ENCODE data around the gene PAX8.

Gene PAX8

DNA sequence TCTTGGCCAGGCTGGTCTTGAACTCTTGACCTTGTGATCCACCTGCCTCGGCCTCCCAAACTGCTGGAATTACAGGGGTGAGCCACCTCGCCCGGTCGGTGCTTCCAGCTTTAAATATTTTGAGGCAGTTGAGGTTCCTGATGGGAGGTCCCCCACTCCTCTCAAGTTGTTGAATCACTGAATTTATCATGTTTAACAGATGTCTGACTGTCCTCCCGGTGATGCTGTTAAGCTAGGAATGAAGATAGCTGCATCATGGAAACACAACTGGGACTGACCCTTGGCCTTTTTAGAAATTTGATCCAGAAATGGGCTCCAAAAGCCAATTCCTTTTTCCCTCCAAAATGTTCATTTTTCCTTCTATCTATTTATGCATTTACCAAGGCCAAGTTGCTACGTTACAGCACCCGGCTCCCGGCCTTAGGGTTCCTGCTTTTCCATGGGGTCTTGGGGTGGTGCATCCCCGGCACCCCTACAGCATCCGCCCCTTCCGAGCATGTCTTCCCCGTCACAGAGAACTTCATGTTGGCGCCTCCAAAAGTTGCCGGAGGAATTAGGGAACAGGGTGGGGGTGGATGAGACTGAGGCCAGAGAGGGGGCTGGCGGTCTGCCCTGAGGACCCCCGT is 43.9 kb downstream of the PAX8 start:
- no peak for ATAC-seq (replicated peaks)

DNA sequence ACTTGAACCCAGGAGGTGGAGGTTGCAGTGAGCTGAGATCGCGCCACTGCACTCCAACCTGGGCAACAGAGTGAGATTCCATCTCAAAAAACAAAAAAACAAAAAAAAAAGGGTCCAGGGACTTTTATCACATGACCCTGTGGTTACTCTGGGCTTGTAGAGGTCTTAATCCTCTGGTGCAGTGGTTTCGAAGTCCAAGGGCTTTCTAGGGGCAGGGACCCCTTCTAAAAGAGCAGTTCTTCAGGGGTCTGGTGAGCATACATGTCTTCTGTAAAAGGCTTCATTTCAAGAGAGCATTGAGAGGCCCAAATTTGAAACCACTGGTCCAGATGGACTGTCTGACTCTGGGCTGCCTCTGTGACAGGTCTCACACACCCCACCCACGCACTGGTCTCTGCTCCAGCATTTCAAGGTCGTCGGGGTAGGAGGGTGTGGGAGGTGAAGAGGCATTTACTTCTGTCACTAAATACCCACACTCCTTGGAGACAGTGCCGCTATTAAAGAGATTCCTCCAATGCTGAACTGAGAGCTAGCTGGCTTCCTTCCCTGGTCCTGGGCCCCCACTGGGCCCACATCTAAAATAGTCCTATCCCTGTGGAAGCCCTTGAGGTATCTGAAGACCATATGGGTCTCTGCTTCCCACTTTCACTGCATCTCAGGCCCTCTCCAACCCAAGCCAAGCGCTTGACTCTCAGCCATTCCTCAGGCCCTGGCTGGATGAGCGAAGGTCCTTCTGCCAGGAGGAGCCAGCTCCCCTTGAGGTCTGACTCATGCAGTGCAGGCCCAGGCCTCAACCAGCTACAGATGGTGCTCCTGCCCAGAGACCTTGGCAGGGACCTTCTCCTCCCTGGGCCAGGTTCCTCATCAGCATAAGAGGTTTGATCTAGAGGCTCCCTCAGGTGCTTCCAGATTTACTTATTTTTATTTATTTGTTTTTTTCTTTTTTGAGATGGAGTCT is 44.8 kb downstream of the PAX8 start:
- peaks cover 0 to 4% of the 10 kb centered on the region in 2 donors for H3K4me1 Mint-ChIP-seq (ENCODE audit: low read depth in 2 of 2)
- peak overlapping the region in 1 of 2 donors; percentile 15 for H3K27ac Mint-ChIP-seq

More for the DNA sequence above, 43.9 kb downstream of the PAX8 start:
- Mint-ChIP-seq H3K27me3 (no peaks in the 10 kb centered on the region), H3K9me3 (no peaks in the 10 kb centered on the region), H3K4me1 (ENCODE audit: low read depth in 2 of 2) (peaks cover 0 to 4% of the 10 kb centered on the region in 2 donors), H3K27ac (peak overlapping the region; percentile 73 to 95), H3K36me3 (ENCODE audit: insufficient read depth) (no peaks in the 10 kb centered on the region), H3K4me3 (peak overlapping the region; percentile 44 to 89)
- no peak for DNase-seq

DNA sequence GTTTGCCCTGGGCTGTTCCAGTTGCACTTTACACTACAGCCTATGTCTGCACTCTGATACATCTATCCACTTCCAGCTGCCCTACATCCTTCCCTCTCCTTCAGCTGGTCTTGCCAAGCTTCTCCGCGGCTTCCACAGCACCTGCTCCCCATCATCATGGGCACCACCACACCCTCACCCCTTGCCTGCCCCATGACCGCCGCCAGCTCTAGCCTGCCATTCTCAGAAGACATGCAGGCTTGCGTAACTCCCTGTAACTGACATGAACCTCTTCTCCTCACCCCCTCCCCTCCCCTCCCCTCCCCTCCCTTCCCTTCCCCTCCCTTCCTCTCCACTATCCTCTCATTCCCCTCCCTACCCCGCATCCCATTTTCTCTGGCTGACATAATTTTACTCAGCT is 46.0 kb downstream of the PAX8 start:
- Mint-ChIP-seq H3K27ac (no peak overlapping the region), H3K36me3 (ENCODE audit: insufficient read depth) (peaks cover 4% of the 10 kb centered on the region), H3K27me3 (no peaks in the 10 kb centered on the region), H3K9me3 (no peaks in the 10 kb centered on the region), H3K4me1 (ENCODE audit: low read depth in 2 of 2) (peaks cover 4 to 8% of the 10 kb centered on the region in 2 donors), H3K4me3 (no peak overlapping the region)
- ATAC-seq (replicated peaks) (no peak), DNase-seq (no peak)

More for the DNA sequence above, 44.8 kb downstream of the PAX8 start:
- H3K4me3 Mint-ChIP-seq = no peak overlapping the region
- no peaks in the 10 kb centered on the region for H3K27me3 Mint-ChIP-seq
- no peaks in the 10 kb centered on the region for H3K36me3 Mint-ChIP-seq (ENCODE audit: insufficient read depth)
- DNase-seq (no peak), ATAC-seq (replicated peaks) (no peak)
- no peaks in the 10 kb centered on the region for H3K9me3 Mint-ChIP-seq

DNA sequence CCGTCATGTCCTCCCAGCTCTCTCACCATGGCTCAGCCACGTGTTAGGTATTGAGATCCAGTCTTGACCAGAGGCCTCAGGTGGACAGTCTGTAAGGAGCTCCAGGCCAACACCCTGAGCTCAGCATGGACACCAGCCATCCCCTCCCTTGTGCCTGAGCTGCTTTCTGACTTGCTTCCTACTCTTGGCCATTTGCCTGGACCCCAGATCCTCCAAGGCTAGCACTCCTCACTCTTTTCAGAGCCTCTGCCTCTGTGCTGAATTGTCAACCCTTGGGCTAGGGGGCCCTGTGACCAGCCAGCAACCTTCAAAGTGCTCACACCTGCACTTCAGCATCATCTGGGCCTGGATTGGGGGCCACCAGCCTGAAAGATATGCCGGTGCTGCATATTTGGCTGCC is 46.6 kb downstream of the PAX8 start:
- Mint-ChIP-seq H3K27ac (peak overlapping the region in 1 of 2 donors; percentile 44), H3K4me1 (ENCODE audit: low read depth in 2 of 2) (peaks cover 4 to 8% of the 10 kb centered on the region in 2 donors), H3K4me3 (no peak overlapping the region), H3K27me3 (no peaks in the 10 kb centered on the region), H3K36me3 (ENCODE audit: insufficient read depth) (peaks cover 4% of the 10 kb centered on the region), H3K9me3 (no peaks in the 10 kb centered on the region)
- DNase-seq = no peak
- no peak for ATAC-seq (replicated peaks)

DNA sequence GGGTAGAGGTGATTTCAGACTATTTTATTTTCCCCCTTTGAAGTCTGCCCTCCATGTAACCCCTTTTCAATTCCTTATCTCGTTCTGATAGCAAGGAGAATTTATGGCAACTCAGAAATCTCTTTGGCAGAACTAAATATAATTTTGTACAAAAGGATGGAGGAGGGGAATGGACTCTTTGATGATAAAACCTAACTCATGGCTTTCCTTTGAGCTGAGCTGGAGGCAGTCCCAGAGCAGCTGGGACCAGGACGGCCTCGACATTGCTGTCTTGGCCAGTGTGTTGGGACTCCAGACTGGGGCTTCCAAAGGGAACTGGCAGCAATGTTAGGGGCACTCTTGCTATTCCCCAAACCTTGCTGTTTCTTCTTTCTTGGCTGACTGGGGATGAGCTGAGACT is 47.7 kb downstream of the PAX8 start:
- Mint-ChIP-seq H3K9me3 (no peaks in the 10 kb centered on the region), H3K27ac (no peak overlapping the region), H3K27me3 (no peaks in the 10 kb centered on the region), H3K36me3 (ENCODE audit: insufficient read depth) (peaks cover 4% of the 10 kb centered on the region), H3K4me1 (ENCODE audit: low read depth in 2 of 2) (peaks cover 0 to 8% of the 10 kb centered on the region in 2 donors), H3K4me3 (no peak overlapping the region)
- ATAC-seq (replicated peaks) (no peak), DNase-seq (no peak)

DNA sequence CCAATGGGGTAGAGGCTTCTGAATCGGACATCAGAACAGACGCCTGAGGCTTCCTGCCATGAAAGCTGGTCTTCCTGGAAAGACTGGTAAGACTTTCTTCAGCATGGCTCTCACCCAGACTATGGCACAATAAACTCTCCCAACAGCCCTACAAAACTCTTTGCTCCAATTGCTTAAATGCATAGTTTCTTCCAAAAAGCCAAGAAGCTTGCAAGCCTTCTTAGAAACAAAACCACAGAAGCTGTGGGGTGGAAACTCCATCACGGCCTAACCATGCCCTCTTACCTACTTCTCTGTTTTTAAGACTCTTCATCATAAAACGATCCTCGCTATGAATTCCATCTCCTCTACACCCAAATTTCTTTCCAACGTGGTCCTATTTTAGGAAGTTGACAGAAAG is 48.2 kb downstream of the PAX8 start:
- peaks cover 4% of the 10 kb centered on the region for H3K36me3 Mint-ChIP-seq (ENCODE audit: insufficient read depth)
- peak overlapping the region in 1 of 2 donors; percentile 28 for H3K27ac Mint-ChIP-seq
- H3K4me1 Mint-ChIP-seq (ENCODE audit: low read depth in 2 of 2) = peaks cover 0 to 8% of the 10 kb centered on the region in 2 donors
- no peak overlapping the region for H3K4me3 Mint-ChIP-seq
- ATAC-seq (replicated peaks) = no peak
- DNase-seq = no peak
- no peaks in the 10 kb centered on the region for H3K27me3 Mint-ChIP-seq
- no peaks in the 10 kb centered on the region for H3K9me3 Mint-ChIP-seq

DNA sequence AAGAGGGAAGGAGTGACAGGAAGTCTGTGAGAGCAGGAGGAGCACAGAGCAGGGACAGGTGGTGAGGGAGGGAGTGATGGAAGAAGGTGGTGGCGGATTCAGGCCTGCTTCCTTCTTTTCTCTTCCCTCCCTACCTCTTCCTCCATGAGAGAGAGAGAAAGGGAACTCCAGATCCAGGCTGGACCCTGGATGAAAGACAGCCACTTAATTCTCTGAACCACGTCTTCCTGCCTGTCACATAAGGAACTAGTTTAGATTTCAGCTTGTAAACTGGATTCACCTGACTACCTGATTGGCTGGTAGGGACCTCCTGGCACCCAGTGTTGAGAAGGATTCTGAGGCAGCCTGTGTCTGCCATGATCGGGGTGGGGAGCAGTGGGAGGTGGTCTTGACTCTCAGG is 48.9 kb downstream of the PAX8 start:
- H3K4me3 Mint-ChIP-seq = no peak overlapping the region
- no peaks in the 10 kb centered on the region for H3K9me3 Mint-ChIP-seq
- H3K4me1 Mint-ChIP-seq (ENCODE audit: low read depth in 2 of 2) = peaks cover 0 to 8% of the 10 kb centered on the region in 2 donors
- no peak overlapping the region for H3K27ac Mint-ChIP-seq
- no peaks in the 10 kb centered on the region for H3K27me3 Mint-ChIP-seq
- DNase-seq (no peak), ATAC-seq (replicated peaks) (no peak)
- peaks cover 4% of the 10 kb centered on the region for H3K36me3 Mint-ChIP-seq (ENCODE audit: insufficient read depth)

DNA sequence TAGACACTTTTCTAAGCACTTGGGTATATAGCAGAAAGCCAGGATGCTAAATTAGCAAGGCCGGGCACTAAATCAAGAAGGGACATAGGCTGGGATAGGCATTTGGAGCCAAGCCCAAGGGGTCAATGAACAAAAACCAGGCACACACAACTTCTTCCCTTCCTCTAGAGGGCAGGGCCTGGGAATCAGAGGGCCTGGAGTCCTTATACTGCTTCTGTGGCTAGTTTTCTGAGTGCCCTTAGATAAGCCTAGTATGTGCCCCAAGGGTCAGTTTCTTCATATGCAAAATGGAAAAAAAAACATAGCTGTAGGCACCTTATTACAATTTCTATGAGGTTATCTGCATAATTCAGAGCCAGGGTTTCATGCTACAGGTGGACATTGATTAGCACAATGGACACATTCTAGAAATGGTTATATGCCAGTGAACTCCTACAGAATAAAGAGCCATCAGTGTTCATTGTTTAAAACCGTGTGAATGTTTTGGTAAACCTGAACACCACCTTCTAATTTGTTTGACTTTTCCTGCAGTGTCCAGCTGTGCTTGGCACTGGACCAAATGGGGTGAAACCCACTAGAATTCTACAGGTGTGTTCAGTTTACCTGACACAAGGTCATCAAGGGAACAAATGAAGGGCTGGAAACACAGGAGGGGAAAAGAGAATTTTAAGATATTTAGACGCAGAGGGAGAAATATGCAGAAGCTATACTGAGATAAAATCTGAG is 49.6 kb downstream of the PAX8 start:
- Mint-ChIP-seq H3K27me3 (no peaks in the 10 kb centered on the region), H3K9me3 (no peaks in the 10 kb centered on the region), H3K4me3 (no peak overlapping the region), H3K27ac (no peak overlapping the region), H3K36me3 (ENCODE audit: insufficient read depth) (peaks cover 4% of the 10 kb centered on the region), H3K4me1 (ENCODE audit: low read depth in 2 of 2) (peaks cover 0 to 8% of the 10 kb centered on the region in 2 donors)
- ATAC-seq (replicated peaks) (no peak), DNase-seq (no peak)

DNA sequence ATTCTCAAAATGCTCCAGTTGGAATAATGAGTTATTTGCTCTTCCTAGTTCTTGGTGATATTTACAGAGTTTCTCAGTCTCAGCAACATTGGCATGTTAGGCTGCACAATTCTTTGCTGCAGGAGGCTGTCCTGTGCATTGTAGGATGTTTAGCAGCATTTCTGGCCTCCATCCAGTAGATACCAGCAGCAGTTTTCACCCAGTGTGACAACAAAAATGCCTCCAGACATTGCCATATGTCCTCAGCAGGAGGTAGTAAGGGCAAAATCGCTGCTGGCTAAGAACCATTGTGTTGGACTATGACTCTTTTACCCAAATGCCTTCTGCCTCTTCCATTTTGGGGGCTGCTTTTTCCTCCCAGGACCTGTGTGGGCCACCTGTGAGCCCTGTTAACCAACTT is 50.4 kb downstream of the PAX8 start:
- peak overlapping the region in 1 of 2 donors; percentile 52 for H3K27ac Mint-ChIP-seq
- no peaks in the 10 kb centered on the region for H3K9me3 Mint-ChIP-seq
- H3K4me3 Mint-ChIP-seq = no peak overlapping the region
- DNase-seq = no peak
- H3K27me3 Mint-ChIP-seq = no peaks in the 10 kb centered on the region
- peaks cover 4% of the 10 kb centered on the region for H3K36me3 Mint-ChIP-seq (ENCODE audit: insufficient read depth)
- peaks cover 0 to 8% of the 10 kb centered on the region in 2 donors for H3K4me1 Mint-ChIP-seq (ENCODE audit: low read depth in 2 of 2)
- ATAC-seq (replicated peaks) = no peak

DNA sequence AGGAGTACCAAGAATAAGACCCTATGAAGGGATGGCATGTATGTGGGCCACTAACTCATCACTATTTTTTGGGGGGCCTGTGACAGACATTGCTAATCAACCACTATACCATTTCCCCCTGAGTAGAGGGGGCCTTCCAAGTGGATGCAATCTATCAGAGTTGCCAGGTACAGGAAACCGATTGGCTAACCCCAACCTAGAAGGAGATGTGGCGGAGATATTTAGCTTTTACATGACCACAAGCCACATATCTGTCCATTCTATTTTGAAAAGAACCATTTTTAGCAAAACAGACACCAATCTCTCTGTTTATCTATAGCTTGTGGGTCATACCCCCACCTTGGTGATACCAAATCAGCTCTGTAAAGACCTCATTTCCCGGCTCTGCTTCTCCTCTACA is 51.0 kb downstream of the PAX8 start:
- peaks cover 0 to 8% of the 10 kb centered on the region in 2 donors for H3K4me1 Mint-ChIP-seq (ENCODE audit: low read depth in 2 of 2)
- H3K9me3 Mint-ChIP-seq = no peaks in the 10 kb centered on the region
- H3K4me3 Mint-ChIP-seq = no peak overlapping the region
- ATAC-seq (replicated peaks) = peak; percentile 19
- no peaks in the 10 kb centered on the region for H3K27me3 Mint-ChIP-seq
- H3K36me3 Mint-ChIP-seq (ENCODE audit: insufficient read depth) = peaks cover 4% of the 10 kb centered on the region
- H3K27ac Mint-ChIP-seq = peak overlapping the region in 1 of 2 donors; percentile 52
- no peak for DNase-seq

DNA sequence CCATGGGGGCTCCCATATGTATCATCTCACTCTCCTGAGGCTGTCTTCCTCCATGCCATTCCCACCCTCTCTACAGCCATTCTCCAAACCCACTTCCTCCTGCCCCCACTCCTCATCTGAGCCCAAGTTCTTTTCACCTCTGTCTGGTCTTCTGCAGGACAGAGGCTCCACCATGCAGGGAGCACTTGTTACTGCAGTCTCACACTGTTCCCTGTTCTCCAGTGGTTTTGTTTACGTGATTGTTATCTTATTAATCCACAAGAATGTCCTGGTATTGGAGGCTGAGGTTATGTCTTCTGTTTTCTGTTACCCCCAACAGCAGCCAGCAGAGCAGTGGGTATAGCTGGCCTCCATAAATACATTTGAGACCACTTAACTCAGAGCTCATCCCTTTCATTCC is 51.4 kb downstream of the PAX8 start:
- H3K36me3 Mint-ChIP-seq (ENCODE audit: insufficient read depth) = peaks cover 4% of the 10 kb centered on the region

DNA sequence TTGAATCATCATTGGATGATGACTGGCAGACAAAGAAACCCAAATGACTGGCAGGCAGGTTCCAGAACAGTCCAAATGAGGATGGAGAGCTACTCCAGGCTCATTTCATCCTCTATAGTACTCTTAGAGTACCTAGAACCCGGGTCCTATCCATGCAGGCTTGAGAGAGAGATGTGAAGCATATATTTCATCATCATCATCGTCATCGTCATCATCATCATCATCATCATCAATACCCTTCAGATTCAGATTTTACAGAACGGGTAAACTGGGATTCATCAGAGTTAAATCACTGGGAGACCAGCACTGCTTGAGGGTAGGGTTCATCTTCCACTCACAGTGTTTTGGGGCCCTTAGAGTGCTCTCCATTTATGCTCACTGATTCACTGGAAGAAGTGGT is 52.3 kb downstream of the PAX8 start:
- Mint-ChIP-seq H3K36me3 (ENCODE audit: insufficient read depth) (peaks cover 4% of the 10 kb centered on the region), H3K9me3 (no peaks in the 10 kb centered on the region), H3K27me3 (no peaks in the 10 kb centered on the region), H3K27ac (no peak overlapping the region), H3K4me1 (ENCODE audit: low read depth in 2 of 2) (peaks cover 0 to 8% of the 10 kb centered on the region in 2 donors), H3K4me3 (no peak overlapping the region)
- no peak for DNase-seq
- ATAC-seq (replicated peaks) = no peak

More for the DNA sequence above, 51.4 kb downstream of the PAX8 start:
- H3K4me3 Mint-ChIP-seq = no peak overlapping the region
- H3K27me3 Mint-ChIP-seq = no peaks in the 10 kb centered on the region
- H3K27ac Mint-ChIP-seq = no peak overlapping the region
- DNase-seq (no peak), ATAC-seq (replicated peaks) (no peak)
- no peaks in the 10 kb centered on the region for H3K9me3 Mint-ChIP-seq
- peaks cover 0 to 8% of the 10 kb centered on the region in 2 donors for H3K4me1 Mint-ChIP-seq (ENCODE audit: low read depth in 2 of 2)
